GM19372 (cell line): Measurements from ENCODE around the gene NOPCHAP1.
"Not testable (repeated sequence)": the region's sequence is repeated elsewhere in the genome, so short reads cannot be mapped to it uniquely, and the experiment has no call there.

Experiments
- ATAC-seq: cut with Tn5 transposase; IDR thresholded peaks from one replicate; pipeline ENCODE4 v1.9.1; 2021; ENCODE audit warnings: mild to moderate bottlenecking, low read depth, moderate library complexity; ENCODE audit not compliant: unreplicated experiment

Gene NOPCHAP1, protein sequence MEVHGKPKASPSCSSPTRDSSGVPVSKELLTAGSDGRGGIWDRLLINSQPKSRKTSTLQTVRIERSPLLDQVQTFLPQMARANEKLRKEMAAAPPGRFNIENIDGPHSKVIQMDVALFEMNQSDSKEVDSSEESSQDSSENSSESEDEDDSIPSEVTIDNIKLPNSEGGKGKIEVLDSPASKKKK

DNA sequence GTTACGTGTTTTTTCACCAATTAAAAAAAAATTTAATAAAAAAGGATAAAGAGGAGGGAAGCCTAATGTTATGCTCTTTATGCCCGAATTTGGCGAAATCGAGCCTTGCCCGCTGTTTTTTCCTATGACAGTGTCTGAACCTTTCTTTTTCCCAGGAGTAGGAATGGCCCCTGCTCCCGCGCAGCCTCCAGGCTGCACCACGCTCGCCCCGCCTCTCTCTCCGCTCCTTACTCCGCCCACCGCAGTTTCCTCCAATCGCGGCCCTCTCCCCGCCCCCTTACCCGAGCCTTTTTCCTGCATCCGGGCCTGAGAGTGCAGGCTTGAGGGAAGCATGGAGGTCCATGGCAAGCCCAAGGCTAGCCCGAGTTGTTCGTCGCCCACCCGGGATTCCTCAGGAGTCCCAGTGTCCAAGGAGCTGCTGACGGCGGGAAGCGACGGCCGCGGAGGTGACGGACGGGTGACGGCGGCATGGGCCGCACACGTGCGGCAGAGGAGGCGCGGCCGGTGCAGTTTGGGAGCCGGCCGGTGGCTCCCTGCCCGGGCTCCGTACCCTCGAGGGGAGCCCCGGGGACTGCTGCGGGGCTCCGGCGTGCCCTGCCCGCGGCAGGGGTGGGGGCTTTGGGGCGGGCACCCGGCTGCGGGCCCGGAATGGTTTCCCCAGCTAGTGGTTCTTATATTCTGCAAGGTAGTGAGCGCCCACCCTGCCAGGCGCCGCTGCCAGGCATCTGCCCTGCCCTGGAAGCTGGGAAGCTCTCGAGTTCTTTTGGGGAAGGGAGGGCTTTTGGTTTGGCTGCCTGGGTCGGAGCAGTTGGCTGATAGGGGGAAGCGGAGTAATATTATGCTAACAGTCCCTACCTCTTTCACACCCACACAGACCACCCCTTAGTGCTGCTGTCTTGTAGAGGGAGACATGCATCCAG, at the start of gene NOPCHAP1:
TSS of gene NOPCHAP1 (plus strand) at position 295 of the 920 bp plus-strand sequence. CDS start at position 332, 37 bp downstream.
- ATAC-seq: peak; percentile 97

- ATAC-seq: no peak
Observed at GRCh38 chr12:104938371-104938770, 47.7 kb upstream of the NOPCHAP1 start.

DNA sequence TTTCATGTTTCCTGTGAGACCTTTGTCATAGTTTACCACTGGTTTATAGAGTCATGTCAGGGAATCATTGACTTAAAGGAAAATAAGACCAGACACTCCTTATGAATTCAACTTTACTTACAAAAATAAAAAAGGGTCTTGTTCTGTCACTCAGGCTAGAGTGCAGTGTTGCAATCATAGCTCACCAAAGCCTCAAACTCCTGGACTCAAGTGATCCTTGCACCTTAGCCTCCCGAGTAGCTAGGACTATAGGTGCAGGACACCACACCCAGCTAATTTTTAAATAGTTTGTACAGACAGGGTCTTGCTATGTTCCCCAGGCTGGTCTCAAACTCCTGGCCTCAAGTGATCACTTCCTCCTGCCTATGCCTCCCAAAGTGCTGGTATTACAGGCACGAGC, 47.0 kb upstream of the NOPCHAP1 start:
- ATAC-seq: no peak

GRCh38 chr12:104941454-104941853, 44.7 kb upstream of the NOPCHAP1 start:
- no peak for ATAC-seq

GRCh38 chr12:104942075-104942474, 44.0 kb upstream of the NOPCHAP1 start:
- ATAC-seq: no peak

GRCh38 chr12:104943401-104943800, 42.7 kb upstream of the NOPCHAP1 start:
- ATAC-seq: not testable (repeated sequence)

DNA sequence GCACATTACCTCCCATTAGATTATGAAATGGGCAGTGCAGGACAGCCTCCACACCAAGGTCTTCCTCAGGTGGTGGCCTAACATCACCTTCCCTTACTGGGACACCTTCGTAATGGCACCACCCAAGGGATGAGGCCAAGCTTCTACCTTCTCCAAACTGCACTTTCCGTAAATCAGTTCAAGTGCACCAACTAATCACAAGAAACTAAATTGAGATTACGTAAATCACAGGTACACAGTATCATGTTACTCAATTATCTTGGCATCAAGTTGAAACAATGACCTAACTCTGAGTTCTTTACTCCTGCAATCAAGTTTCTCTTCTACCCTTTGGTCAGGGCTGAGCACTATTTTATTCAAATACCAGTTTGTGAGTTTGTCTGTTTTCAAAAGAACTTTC, 41.9 kb upstream of the NOPCHAP1 start:
- no peak for ATAC-seq

GRCh38 chr12:104948716-104949115, 37.4 kb upstream of the NOPCHAP1 start:
- not testable (repeated sequence) for ATAC-seq

GRCh38 chr12:104951759-104952509, 34.2 kb upstream of the NOPCHAP1 start:
- ATAC-seq: no peak

DNA sequence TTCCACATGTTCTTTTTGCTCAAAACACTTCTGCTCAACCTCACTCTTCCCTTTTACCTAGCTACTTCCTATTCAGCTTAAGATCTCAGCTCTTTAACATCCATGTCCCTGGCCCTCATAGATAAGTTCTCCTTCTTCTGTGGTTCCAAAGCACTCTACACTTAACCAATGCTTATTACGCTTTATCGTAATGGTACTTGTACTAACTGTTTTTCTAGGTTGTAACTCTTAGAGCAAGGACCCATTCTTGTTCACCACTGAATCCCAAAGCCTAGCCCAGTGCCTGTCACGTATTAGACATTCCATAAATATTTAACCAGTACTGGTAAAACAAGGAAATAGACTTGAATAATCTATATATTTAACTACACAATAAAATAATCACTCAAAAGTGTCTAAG, 33.3 kb upstream of the NOPCHAP1 start:
- no peak for ATAC-seq

DNA sequence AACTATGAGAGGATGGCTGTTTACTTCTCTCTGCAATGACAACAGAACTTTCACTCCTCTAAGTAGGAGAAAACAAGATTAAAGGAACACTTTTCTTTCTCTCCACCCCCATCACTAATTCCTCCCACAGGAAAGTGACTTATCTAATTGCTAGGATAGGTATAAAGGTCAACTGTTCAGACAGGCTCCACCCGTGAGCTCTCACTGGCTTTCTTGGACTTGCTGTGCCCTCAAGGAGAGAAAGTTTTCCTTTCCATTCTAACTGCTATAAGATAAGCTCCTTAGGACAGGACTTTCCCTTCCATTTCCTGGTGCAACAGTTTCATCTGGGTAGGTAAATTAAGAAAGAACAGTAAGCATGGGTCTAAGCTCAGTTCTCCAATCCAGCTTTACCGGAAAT, 32.8 kb upstream of the NOPCHAP1 start:
- no peak for ATAC-seq

DNA sequence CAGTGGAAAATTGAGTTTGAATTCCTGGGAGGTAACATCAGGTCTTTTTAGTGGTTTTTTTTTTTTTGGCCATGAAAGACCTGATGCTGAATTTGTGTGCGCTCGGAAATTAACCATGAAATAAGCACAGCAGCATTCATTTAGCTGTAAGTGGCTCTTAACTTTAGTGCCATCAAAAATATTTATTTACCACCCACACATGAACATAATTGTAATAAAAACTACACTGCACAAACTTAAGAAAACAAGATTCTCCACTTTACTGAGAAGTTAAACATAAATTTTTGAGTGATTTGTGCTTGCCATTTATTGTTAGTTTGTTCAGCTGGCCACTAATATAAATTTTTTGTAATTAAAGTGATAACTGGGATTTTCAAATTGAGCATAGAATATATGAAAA, 30.4 kb upstream of the NOPCHAP1 start:
- ATAC-seq: no peak

- ATAC-seq: no peak
Observed at GRCh38 chr12:104956870-104957718, 29.0 kb upstream of the NOPCHAP1 start.

DNA sequence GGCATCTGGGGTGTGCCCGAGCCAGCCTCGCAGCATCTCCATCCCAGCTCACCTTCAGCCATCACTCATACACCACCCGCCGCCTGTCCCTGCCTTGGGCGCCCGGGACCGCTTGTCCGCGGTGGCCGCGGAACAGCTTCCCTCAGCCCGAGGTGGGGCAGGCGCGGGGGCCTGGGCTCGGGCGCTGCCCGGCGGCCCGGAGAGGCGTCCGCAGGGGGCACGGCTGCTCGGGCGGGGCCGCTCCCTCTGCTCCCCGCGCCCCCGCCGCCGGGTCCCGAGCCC, 28.5 kb upstream of the NOPCHAP1 start:
- ATAC-seq: peak; percentile 30

- peak; percentile 69 for ATAC-seq
Observed at GRCh38 chr12:104958001-104958804, 27.9 kb upstream of the NOPCHAP1 start, which contains the start of gene SLC41A2. TSS of gene SLC41A2 (minus strand) at chr12:104958290. CDS start at chr12:104928527, 29,763 bp downstream.

GRCh38 chr12:104958805-104959334, 27.2 kb upstream of the NOPCHAP1 start:
- ATAC-seq: no peak

DNA sequence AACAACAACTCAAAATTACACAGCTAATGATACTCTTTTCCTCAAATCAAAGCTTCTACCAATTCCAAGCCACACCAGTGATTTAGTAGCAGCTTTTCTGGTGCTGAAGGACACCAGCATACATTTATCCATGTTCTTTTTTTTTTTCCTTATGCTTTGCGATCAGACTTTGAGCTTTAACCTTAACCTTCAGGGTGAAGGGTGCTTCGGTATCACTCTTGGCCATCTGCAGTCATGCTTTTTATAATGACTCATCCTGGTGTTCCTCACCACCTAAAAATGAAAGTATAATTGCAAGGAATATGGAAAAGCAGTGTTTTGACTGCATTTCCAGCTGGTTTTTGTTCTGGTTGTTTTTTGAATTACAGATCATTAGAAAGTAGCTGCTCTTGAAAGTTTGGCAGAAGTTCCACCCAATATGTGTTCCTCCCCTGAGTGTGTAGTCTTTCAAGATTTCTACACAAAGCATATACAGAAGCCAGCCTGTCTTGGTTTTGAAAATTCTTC, 26.7 kb upstream of the NOPCHAP1 start:
- no peak for ATAC-seq

DNA sequence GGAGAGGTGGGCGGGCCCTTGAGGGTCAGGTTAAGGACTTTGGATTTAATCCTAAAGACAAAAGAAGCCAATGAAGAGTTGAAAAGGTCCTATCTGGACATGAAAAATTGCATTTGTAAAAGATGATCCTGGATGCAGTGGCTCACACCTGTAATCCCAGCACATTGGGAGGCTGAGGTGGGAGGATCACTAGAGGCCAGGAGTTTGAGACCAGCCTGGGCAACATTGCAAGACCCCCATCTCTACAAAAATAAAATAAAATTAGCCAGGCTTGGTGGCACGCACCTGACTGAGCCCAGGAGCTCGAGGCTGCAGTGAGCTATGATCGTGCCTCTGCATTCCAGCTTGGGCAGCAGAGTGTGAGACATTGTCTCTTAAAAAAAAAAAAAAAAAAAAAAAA, 25.7 kb upstream of the NOPCHAP1 start:
- ATAC-seq: no peak

DNA sequence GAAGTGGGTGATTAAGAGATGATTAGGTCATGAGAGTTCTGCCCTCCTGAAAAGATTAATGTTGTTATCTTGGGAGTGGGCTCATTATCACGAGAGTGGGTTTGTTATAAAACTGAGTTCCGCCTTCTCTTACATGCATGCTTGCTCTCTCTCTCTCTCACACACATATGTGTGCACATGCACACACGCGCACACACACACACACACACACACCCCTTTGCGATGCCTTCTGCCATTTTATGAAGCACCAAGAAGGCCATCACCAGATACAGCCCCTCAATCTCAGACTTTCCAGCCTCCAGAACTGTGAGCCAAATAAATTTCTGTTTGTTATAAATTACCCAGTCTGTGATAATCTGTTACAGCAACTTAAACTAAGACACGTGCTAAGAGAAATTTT, 22.4 kb upstream of the NOPCHAP1 start:
- ATAC-seq: no peak
